ENCODE results near the gene DSC2.

The DSC2 gene

GRCh38 chr18:31048216-31048615 is 54.0 kb downstream of the DSC2 start:
- no peak for DNase-seq (ENCODE audit: low spot score)
- Histone ChIP-seq H3K4me3 (no peak overlapping the region), H3K27ac (no peak overlapping the region)
- no peak for TF ChIP-seq CTCF (IDR thresholded peaks at IDR 0.05)

GRCh38 chr18:31046916-31047315 is 55.3 kb downstream of the DSC2 start:
- H3K27ac ChIP-seq, result no peak overlapping the region
- no peak overlapping the region for H3K4me3 ChIP-seq
- no peak for DNase-seq (ENCODE audit: low spot score)
- no peak for TF ChIP-seq CTCF (IDR thresholded peaks at IDR 0.05)

- H3K27ac ChIP-seq, result no peak overlapping the region
- no peak for TF ChIP-seq CTCF (IDR thresholded peaks at IDR 0.05)
- DNase-seq (ENCODE audit: low spot score), result no peak
- H3K4me3 ChIP-seq, result no peak overlapping the region
These were observed 56.6 kb downstream of the DSC2 start for GRCh38 chr18:31045599-31045998.

GRCh38 chr18:31044926-31045325 is 57.3 kb downstream of the DSC2 start:
- no peak for TF ChIP-seq CTCF (IDR thresholded peaks at IDR 0.05)
- DNase-seq (ENCODE audit: low spot score), result no peak
- no peak overlapping the region for H3K4me3 ChIP-seq
- H3K27ac ChIP-seq, result no peak overlapping the region

- no peak for DNase-seq (ENCODE audit: low spot score)
- no peak for TF ChIP-seq CTCF (IDR thresholded peaks at IDR 0.05)
- Histone ChIP-seq H3K27ac (no peak overlapping the region), H3K4me3 (no peak overlapping the region)
These were observed 58.5 kb downstream of the DSC2 start for GRCh38 chr18:31043709-31044108.

- no peak for DNase-seq (ENCODE audit: low spot score)
- TF ChIP-seq CTCF (IDR thresholded peaks at IDR 0.05), result no peak
- Histone ChIP-seq H3K27ac (no peak within 1 kb of the TSS), H3K4me3 (peak within 1 kb of the TSS; percentile 65)
These were observed 59.6 kb downstream of the DSC2 start, which contains the start of gene DSC3 for GRCh38 chr18:31042406-31043181. Gene DSC3 (minus strand): TSS chr18:31042742. CDS start chr18:31042660, 82 bp downstream.

- Histone ChIP-seq H3K4me3 (peak overlapping the region; percentile 65), H3K27ac (no peak overlapping the region)
- no peak for DNase-seq (ENCODE audit: low spot score)
- no peak for TF ChIP-seq CTCF (IDR thresholded peaks at IDR 0.05)
These were observed 60.2 kb downstream of the DSC2 start for GRCh38 chr18:31042084-31042405.
